BJ (cell line): ENCODE data around the gene JPH4. TPM values are rescaled to one million over a fixed set of nuclear protein-coding genes. Genes with fewer than 3 reads are reported as not detected.

ENCODE experiments used
- CTCF ChIA-PET: fragments of 350-600 bp; formaldehyde crosslinking; extraction: SDS; loops from one replicate; lab custom pipeline; 2021; ENCODE audit warnings: antibody characterized with exemption, inconsistent platforms; lab: Yijun Ruan, JAX
- POLR2A ChIA-PET: fragments of 300-600 bp; sonication (Branson Sonifier 250); formaldehyde crosslinking; extraction: SDS; loops from one replicate; lab custom pipeline; 2021; ENCODE audit warnings: antibody characterized with exemption; lab: Charles Lee
- DNase-seq: peaks from one replicate; pipeline ENCODE4 v3.0.0-alpha.2; 2011; ENCODE audit warnings: low read depth
- H3K27me3 ChIP-seq: 2 replicates; pipeline ENCODE4 v1.6.0; 2011; ENCODE audit warnings: low read length; ENCODE audit not compliant: control insufficient read depth, insufficient read depth
- H3K36me3 ChIP-seq: 2 replicates; pipeline ENCODE4 v1.5.1; 2011; ENCODE audit warnings: low read length; ENCODE audit not compliant: control insufficient read depth, insufficient read depth
- H3K4me3 ChIP-seq: 2 replicates; pipeline ENCODE4 v1.5.1; 2011; ENCODE audit warnings: low read depth, mild to moderate bottlenecking, control low read depth, low read length
- CTCF ChIP-seq: IDR thresholded peaks from 2 replicates; pipeline ENCODE4 v1.5.1; 2011; ENCODE audit warnings: low read depth, mild to moderate bottlenecking, control low read depth, inconsistent platforms, low read length, moderate library complexity; ENCODE audit not compliant: insufficient read depth
- polyA plus RNA-seq: library from polyadenylated mRNA; depleted of rRNA; stranded (reverse); fragments of >200 nt; gene quantifications from 2 replicates; pipeline ENCODE4 v1.2.3, GENCODE V29; 2011

Gene JPH4
- polyA plus RNA-seq, 1 experiment = not detected

GRCh38 chr14:23559010-23559925 lies 19.3 kb downstream of the JPH4 start:
- ChIA-PET POLR2A (no interaction called here), CTCF (interaction anchor here (0.6 to 16.8 kb wide), 23 partner anchors 8 to 233 kb away, joined by 3 to 479 read pairs (median 5); partner anchors contain the start of genes AP1G2 and NGDN)
- Histone ChIP-seq H3K4me3 (no peak overlapping the region), H3K36me3 (peaks cover 8% of the 10 kb centered on the region), H3K27me3 (no peaks in the 10 kb centered on the region)
- TF ChIP-seq CTCF = peak; percentile 94
- no peak for DNase-seq

GRCh38 chr14:23558346-23559009 lies 20.1 kb downstream of the JPH4 start:
- no peak for DNase-seq
- CTCF ChIA-PET = interaction anchor here (0.6 to 16.8 kb wide), 16 partner anchors 9 to 236 kb away, joined by 3 to 479 read pairs (median 6); partner anchors contain the start of gene NGDN
- Histone ChIP-seq H3K4me3 (no peak overlapping the region), H3K27me3 (no peaks in the 10 kb centered on the region), H3K36me3 (peaks cover 8% of the 10 kb centered on the region)
- POLR2A ChIA-PET = no interaction called here
- no peak for TF ChIP-seq CTCF

GRCh38 chr14:23557946-23558345 lies 20.6 kb downstream of the JPH4 start:
- Histone ChIP-seq H3K27me3 (no peaks in the 10 kb centered on the region), H3K36me3 (peaks cover 8% of the 10 kb centered on the region), H3K4me3 (no peak overlapping the region)
- no peak for TF ChIP-seq CTCF
- ChIA-PET POLR2A (no interaction called here), CTCF (interaction anchor here (0.6 to 16.8 kb wide), 11 partner anchors 9 to 259 kb away, joined by 3 to 479 read pairs (median 7); partner anchors contain the start of gene NGDN)
- DNase-seq = no peak

- ChIA-PET CTCF (interaction anchor here (0.6 to 16.8 kb wide), 7 partner anchors 11 to 259 kb away, joined by 3 to 479 read pairs (median 3); partner anchors contain the start of gene NGDN), POLR2A (no interaction called here)
- no peak for TF ChIP-seq CTCF
- Histone ChIP-seq H3K4me3 (no peak overlapping the region), H3K36me3 (peaks cover 8% of the 10 kb centered on the region; the same call in 1 of the 2 replicates), H3K27me3 (no peaks in the 10 kb centered on the region)
- DNase-seq = no peak
These were observed 21.1 kb downstream of the JPH4 start for GRCh38 chr14:23557521-23557920.
